Measurements from ENCODE around the gene CYB5RL.
"Not testable (repeated sequence)": the region's sequence is repeated elsewhere in the genome, so short reads cannot be mapped to it uniquely, and the experiment has no call there.

Gene CYB5RL

GRCh38 chr1:54186056-54186455 is 13.8 kb downstream of the CYB5RL start:
- no peak for DNase-seq (ENCODE audit: low read depth)

- DNase-seq (ENCODE audit: low read depth): no peak
These were observed 19.0 kb downstream of the CYB5RL start for GRCh38 chr1:54180701-54181360.

DNA sequence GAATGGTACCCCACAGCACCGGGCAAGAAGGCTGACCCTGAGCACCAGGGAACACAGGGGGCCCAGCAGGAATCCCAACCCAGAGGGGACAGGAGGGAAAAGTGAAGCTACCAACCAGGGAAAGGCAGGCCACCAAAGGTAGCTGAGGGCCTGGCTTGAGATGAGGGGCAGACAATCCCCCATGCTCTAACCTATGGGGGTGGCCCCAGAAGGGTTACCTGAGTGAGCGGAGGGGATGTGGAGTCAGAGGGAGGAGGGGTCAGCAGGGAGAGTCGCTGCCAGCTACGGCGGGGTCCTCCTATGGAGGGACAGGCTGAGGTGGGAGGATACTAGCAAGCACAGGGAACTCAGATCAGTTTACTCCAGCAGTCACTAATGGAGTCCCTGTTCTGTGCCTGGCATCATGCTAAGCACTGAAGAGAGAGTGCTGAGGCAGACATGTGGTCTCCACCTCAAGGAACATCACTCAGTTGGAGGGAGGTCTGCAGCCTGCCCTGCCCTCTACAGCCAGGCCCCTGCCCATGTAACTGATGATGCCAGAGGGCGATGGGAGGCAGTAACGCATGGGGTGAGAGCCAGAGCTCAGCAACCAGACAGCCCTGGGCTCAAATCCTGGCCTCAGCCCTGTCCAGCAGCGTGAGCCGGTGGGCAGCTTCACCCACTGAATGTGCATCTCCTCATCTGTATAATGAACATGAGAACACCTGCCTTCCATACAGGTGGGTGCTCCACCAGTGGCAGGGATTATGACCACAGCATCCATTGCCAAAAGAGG is 21.3 kb downstream of the CYB5RL start:
- no peak for DNase-seq (ENCODE audit: low read depth)

DNA sequence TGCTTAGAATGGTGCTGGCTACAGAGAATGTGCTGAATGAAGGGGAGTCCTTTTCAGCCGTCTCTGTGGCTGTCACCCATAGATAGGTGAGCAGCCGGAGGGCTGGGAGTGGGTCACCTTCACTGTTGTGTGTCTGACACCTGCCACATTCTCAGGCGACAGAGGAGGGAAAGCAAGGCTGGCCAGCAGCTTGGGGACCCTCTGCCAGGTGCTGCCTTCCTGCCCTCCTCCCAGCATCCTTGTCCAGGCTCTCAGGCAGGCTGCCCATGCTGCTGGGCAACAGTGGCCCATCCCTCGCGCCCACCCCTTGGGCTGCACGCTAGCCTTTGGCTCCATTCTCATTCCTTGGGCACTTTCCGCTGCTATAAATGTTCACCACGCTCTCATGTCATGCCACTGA is 22.1 kb downstream of the CYB5RL start:
- no peak for DNase-seq (ENCODE audit: low read depth)

GRCh38 chr1:54176621-54177327 is 23.1 kb downstream of the CYB5RL start:
- DNase-seq (ENCODE audit: low read depth): no peak

DNA sequence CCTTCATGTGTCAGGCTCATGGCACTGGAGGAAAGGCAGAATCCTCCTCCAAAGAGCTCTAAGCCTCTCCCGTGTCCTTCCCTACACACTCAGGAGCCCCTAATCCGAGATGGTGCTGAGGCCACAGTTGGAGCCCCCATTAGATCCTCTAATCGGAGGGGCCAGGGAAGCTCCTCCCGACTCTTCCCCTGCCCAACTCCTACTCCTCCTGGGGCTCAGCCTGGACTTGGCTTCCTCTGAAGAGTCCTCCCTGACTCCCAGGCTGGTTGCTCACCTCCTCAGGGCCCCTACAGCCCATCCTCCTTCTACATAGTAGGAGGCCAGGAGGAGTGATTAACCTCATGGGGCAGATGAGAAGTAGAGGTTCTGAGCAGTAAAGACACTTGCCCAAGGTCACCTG is 25.7 kb downstream of the CYB5RL start:
- DNase-seq (ENCODE audit: low read depth): no peak

DNA sequence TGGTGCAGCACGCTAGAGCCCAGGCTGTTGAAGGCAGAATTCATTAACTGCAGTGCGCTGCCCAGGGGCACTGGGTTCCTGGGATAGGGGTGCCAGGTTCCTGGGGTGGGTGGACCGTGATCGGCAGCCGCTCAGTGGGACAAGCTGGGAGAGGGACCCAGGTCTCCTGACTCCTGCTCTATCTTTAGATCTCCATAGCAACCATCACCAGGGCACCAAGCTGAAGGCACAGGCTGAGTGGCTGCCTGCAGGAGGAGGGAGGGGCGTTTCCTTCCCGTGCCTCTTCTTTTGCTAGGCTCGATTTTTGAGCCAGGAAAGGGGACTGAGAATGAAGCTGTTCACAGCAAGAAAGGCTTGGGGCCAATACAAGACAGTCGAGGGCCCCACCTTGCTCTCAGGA is 26.1 kb downstream of the CYB5RL start:
- no peak for DNase-seq (ENCODE audit: low read depth)

GRCh38 chr1:54172614-54173599 is 26.9 kb downstream of the CYB5RL start:
- DNase-seq (ENCODE audit: low read depth): no peak

- DNase-seq (ENCODE audit: low read depth): no peak
These were observed 28.2 kb downstream of the CYB5RL start for GRCh38 chr1:54171606-54172005.

DNA sequence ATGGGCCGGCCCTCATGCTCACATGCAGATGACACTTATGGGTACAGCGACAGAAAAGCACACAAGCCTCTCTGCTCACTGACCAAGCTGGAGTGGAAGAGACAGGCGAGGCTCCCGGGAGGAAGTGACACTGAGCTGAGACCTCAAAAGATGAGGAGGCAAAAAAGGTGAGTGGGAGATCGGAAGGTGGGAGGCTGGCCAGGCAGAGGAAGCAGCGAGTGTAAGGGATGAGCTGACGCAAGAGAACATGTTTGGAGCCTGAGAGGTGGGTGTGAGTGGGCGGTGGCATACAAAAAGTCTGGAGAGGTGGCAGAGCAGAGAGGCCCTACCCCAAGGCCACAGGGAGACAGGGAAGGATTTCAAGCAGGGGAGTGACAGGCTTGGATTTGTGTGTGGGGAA is 28.8 kb downstream of the CYB5RL start:
- DNase-seq (ENCODE audit: low read depth): no peak

- DNase-seq (ENCODE audit: low read depth): no peak
These were observed 30.8 kb downstream of the CYB5RL start for GRCh38 chr1:54169068-54169467.

- DNase-seq (ENCODE audit: low read depth): no peak
These were observed 31.4 kb downstream of the CYB5RL start for GRCh38 chr1:54168206-54168965.

GRCh38 chr1:54167422-54168139 is 32.2 kb downstream of the CYB5RL start:
- no peak for DNase-seq (ENCODE audit: low read depth)

DNA sequence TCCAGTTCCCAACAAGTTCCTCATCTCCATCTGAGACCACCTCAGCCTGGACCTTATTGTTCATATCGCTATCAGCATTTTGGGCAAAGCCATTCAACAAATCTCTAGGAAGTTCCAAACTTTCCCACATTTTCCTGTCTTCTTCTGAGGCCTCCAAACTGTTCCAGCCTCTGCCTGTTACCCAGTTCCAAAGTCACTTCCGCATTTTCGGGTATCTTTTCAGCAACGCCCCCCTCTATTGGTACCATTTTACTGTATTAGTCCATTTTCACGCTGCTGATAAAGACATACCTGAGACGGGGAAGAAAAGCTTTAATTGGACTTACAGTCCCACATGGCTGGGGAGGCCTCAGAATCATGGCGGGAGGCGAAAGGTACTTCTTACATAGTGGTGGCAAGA is 33.5 kb downstream of the CYB5RL start:
- not testable (repeated sequence) for DNase-seq (ENCODE audit: low read depth)

GRCh38 chr1:54165146-54165545 is 34.7 kb downstream of the CYB5RL start:
- no peak for DNase-seq (ENCODE audit: low read depth)

DNA sequence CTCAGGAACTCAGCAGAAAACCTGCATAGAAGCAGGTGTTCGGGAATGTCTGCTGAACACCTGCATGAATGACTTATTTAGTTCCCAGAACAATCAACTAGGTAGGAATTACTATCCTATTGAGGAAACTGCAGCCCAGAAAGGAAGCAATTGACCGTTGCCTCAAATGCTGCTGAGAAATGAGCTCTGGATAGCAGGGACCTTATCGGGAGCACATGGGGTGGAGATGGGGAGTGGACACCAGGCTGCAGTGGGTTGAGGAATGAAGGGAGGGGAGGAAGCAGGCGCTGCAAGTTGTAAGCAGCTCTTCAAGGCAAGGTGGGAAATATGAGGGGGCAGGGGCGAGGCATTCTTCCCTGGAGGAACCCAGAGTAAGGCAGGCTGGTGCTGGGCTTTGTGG is 36.3 kb downstream of the CYB5RL start:
- DNase-seq (ENCODE audit: low read depth): no peak

DNA sequence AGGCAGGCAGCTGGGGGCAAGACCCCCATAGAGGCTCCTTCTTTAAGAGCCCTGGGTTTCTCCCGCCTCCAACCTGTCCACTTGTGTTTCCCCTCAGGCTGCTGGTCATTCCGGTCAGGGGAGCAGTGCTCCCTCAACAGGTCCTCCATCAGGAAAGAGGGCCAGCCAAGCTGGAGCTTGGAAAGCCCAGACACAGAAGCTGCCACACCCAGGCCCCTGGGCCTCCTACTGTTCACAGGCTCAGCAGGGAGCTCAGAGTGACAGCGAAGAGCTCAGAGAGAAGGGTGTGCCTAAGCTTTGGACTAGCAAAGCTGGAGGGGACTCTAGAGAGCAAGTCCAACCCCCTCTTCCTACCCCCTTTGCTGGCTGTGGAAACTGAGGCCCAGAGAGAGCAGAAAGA is 36.8 kb downstream of the CYB5RL start:
- no peak for DNase-seq (ENCODE audit: low read depth)

- DNase-seq (ENCODE audit: low read depth): no peak
These were observed 38.2 kb downstream of the CYB5RL start for GRCh38 chr1:54161495-54162168.

- no peak for DNase-seq (ENCODE audit: low read depth)
These were observed 39.5 kb downstream of the CYB5RL start for GRCh38 chr1:54160351-54160750.

Measured in stimulated activated CD4-positive, alpha-beta T cell treated with anti-CD3 and anti-CD28 coated beads, Interleukin-2, amount 100 ng/mL, for 4 hours (primary cell).